HepG2 (cell line): ENCODE measurements around the gene USP7. TPM values are rescaled to one million over a fixed set of nuclear protein-coding genes. Genes with fewer than 3 reads are reported as not detected.

ENCODE experiments used
- CTCF ChIP-seq: sonication (generic); formaldehyde crosslinking; IDR thresholded peaks from 2 replicates; pipeline ENCODE4 v1.5.0; 2020; ENCODE audit warnings: mild to moderate bottlenecking, missing genetic modification reagents, moderate library complexity
- DZIP1 ChIP-seq: sonication (generic); formaldehyde crosslinking; IDR thresholded peaks from 2 replicates; pipeline ENCODE4 v1.5.0; 2020; ENCODE audit warnings: mild to moderate bottlenecking, missing genetic modification reagents
- FOXA3 ChIP-seq: IDR thresholded peaks from 2 replicates; pipeline ENCODE4 v1.6.1; 2016; ENCODE audit warnings: missing genetic modification reagents, missing compliant biosample characterization
- GABPB1 ChIP-seq: IDR thresholded peaks from 2 replicates; pipeline ENCODE4 v1.6.1; 2016; ENCODE audit warnings: mild to moderate bottlenecking, missing genetic modification reagents, moderate library complexity, missing compliant biosample characterization
- HDAC2 ChIP-seq: sonication (generic); formaldehyde crosslinking; IDR thresholded peaks from 2 replicates; pipeline ENCODE4 v1.4.0; 2020; ENCODE audit warnings: missing genetic modification reagents
- MTA1 ChIP-seq: sonication (generic); formaldehyde crosslinking; IDR thresholded peaks from 2 replicates; pipeline ENCODE4 v1.4.0; 2020; ENCODE audit warnings: missing genetic modification reagents, mild to moderate bottlenecking, borderline replicate concordance
- PAXIP1 ChIP-seq: sonication (generic); formaldehyde crosslinking; conservative IDR thresholded peaks from 2 replicates; pipeline ENCODE4 v1.4.0; 2020; ENCODE audit warnings: mild to moderate bottlenecking, missing genetic modification reagents, moderate library complexity
- XRCC5 ChIP-seq: fragments of 200-400 bp; formaldehyde crosslinking; optimal IDR thresholded peaks from 2 replicates; pipeline ENCODE3; 2017; ENCODE audit warnings: mild to moderate bottlenecking, low read length
- YEATS4 ChIP-seq: sonication (generic); formaldehyde crosslinking; IDR thresholded peaks from 2 replicates; pipeline ENCODE4 v1.4.0; 2020; ENCODE audit warnings: missing genetic modification reagents, borderline replicate concordance
- ZBTB4 ChIP-seq: sonication (generic); formaldehyde crosslinking; IDR thresholded peaks from 2 replicates; pipeline ENCODE4 v1.4.0; 2020; ENCODE audit warnings: missing genetic modification reagents, mild to moderate bottlenecking, borderline replicate concordance
- ZNF207 ChIP-seq: fragments of 450-650 bp; IDR thresholded peaks from 2 replicates; pipeline ENCODE4 v1.6.1; 2016; ENCODE audit warnings: antibody characterized with exemption, borderline replicate concordance
- ZNF362 ChIP-seq: sonication (generic); formaldehyde crosslinking; IDR thresholded peaks from 2 replicates; pipeline ENCODE4 v1.4.0; 2020; ENCODE audit warnings: missing genetic modification reagents, mild to moderate bottlenecking, borderline replicate concordance
- ZNF432 ChIP-seq: sonication (generic); formaldehyde crosslinking; IDR thresholded peaks from 2 replicates; pipeline ENCODE4 v1.5.0; 2020; ENCODE audit warnings: missing genetic modification reagents, mild to moderate bottlenecking, borderline replicate concordance
- ZNF589 ChIP-seq: sonication (generic); formaldehyde crosslinking; conservative IDR thresholded peaks from 2 replicates; pipeline ENCODE4 v1.8.0; 2022; ENCODE audit warnings: mild to moderate bottlenecking, moderate library complexity, missing genetic modification reagents
- ZNF644 ChIP-seq: IDR thresholded peaks from 2 replicates; pipeline ENCODE4 v1.6.1; 2016; ENCODE audit warnings: low read depth
- ZSCAN25 ChIP-seq: sonication (generic); formaldehyde crosslinking; IDR thresholded peaks from 2 replicates; pipeline ENCODE4 v1.8.0; 2022; ENCODE audit warnings: mild to moderate bottlenecking, missing genetic modification reagents
- polyA plus RNA-seq, 8 experiments: library from polyadenylated mRNA; depleted of rRNA in 3 of 8; stranded (reverse) in 7 of 8; unstranded in 1 of 8; fragments of >200 nt; fragmentation: Illumina TruSeq in 4 of 8; extraction: Trizol in 4 of 8; gene quantifications; 2 replicates each; pipeline versions ENCODE4 v1.2.1 to v1.2.3, GENCODE V29; 2011 to 2016; ENCODE audit warnings: low read depth in 4 of 8, missing spikeins in 1 of 8, mixed read lengths in 1 of 8; ENCODE audit not compliant: insufficient read depth in 1 of 8
- total RNA-seq, 5 experiments: library from RNA; depleted of rRNA; stranded (reverse); fragments of >200 nt; fragmentation: Illumina TruSeq; extraction: Trizol; gene quantifications; 2 replicates each; pipeline ENCODE4 v1.2.3, GENCODE V29; 2016; ENCODE audit warnings: low read depth in 1 of 5

Gene USP7
- total and polyA plus RNA-seq, 2 of the 13 experiments (the other 11 are each of a cell fraction or from before 2014, with no cell fraction given) = 52.5 to 173 TPM

GRCh38 chr16:8962393-8963009 lies 1.2 kb downstream of the USP7 start (continued):
- TF ChIP-seq ZNF644 (CRISPR knock-in tag) = no peak
- no peak for TF ChIP-seq HDAC2 (CRISPR knock-in tag)
- TF ChIP-seq ZSCAN25 (CRISPR knock-in tag) = no peak
- TF ChIP-seq PAXIP1 = no peak
- no peak for TF ChIP-seq XRCC5
- no peak for TF ChIP-seq ZNF362 (CRISPR knock-in tag)
- TF ChIP-seq MTA1 (CRISPR knock-in tag) = no peak; the same call in 1 of the 2 replicates
- no peak for TF ChIP-seq FOXA3 (CRISPR knock-in tag)
- TF ChIP-seq YEATS4 (CRISPR knock-in tag) = 0 out of 2 replicates have a peak, but pooled peaks have one; percentile 14
- TF ChIP-seq DZIP1 (CRISPR knock-in tag) = 0 out of 2 replicates have a peak, but pooled peaks have one; percentile 72
- TF ChIP-seq ZNF589 (CRISPR knock-in tag) = no peak
- no peak for TF ChIP-seq ZBTB4 (CRISPR knock-in tag)
- peak; percentile 26; the same call in 1 of the 2 replicates for TF ChIP-seq CTCF (CRISPR knock-in tag)
- TF ChIP-seq GABPB1 (CRISPR knock-in tag) = peak; percentile 60; the same call in 1 of the 2 replicates
- TF ChIP-seq ZNF432 = no peak
- TF ChIP-seq ZNF207 = no peak
